Measurements from ENCODE around the gene FOXP2.

- no peak for TF ChIP-seq ATF7 (IDR thresholded peaks at IDR 0.05)
- no peak for TF ChIP-seq ADNP (tag; IDR thresholded peaks at IDR 0.05)
- no peak for TF ChIP-seq ZC3H4 (CRISPR knock-in tag; IDR thresholded peaks at IDR 0.05; ENCODE audit: borderline replicate concordance)
Measured at GRCh38 chr7:114658216-114658615, 243.6 kb downstream of the FOXP2 start.
